Effector CD8-positive, alpha-beta T cell (primary cell): ENCODE data around the gene ZFP57.

Experiments
- DNase-seq: peaks from one replicate; lab custom pipeline; 2025; lab: John Stamatoyannopoulos, UW
- total RNA-seq, 4 experiments: gene quantifications; one replicate each; lab custom pipeline; 2026; lab: John Stamatoyannopoulos, UW

ZFP57 gene
- 0 reads per million in 4 experiments for total RNA-seq

DNA sequence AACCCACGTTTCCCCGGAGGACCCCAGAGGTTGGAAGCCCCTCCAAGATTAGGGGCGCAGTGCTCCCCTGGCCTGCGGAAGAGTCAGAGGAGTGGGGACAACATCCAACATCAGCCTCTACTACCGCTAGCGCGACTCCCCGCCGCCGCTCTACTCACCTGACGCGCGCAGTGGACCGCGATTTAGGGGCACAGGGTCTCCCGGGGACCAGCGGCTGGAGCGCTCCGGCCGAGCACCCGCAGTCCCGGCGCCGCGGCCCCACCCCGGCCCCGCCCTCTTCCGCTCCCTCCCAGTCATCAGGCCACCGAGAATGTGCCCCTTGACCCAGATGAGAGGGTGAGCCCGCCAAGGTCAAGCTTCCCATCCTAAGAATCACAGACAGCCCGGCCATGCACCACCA lies at the start of gene ZFP57:
Gene ZFP57 (minus strand): TSS at position 249 of the 400 bp plus-strand sequence. CDS start 4,149 bp downstream, outside the sequence.
- no peak for DNase-seq

DNA sequence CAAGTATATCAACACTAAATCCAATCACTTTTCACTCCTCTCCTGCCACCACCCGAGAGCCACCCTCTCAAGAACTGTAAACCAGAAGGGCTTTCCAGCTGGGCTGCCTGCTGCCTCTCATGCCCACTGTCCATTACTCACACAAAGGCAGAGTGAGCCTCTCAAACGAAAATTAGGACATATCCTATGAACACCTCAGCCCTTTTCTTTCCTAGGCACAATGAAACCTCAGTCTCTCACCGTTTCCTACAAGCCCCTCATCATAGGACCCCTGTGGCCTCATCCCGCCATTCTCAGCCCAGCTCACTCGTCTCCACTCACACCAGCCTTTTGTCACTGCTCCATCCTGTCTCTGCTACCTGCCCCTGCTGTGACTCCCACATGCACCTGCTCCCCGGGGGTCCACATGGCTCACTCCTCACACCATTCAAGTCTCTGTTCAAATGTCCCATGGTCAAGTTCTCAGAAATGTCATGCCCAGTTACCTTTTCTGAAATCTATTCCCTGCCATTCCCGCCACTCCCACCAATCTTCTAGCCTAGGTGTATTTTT lies 49.7 kb upstream of the ZFP57 start:
- DNase-seq, result no peak

DNA sequence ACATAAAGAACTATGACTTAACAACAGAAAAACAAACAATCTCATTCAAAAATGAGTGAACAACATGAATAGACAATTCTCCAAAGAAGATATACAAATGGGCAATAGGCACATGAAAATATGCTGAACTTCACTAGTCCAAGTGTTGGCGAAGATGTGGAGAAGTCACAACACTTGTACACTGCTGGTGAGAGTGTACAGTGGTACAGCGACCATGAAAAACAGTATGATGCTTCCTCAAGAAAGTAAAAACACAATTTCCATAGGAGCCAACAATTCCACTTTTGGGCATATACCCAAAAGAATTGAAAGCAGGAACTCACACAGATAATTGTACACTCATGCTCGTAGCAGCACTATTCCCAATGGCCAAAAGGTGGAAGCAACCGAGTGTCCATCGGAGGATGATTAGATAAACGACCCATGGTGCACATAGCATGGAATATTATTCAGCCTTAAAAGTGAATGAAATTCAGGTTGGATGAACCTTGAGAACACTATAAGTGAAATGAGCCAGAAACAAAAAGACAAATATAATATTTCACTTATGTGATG lies 48.9 kb upstream of the ZFP57 start:
- no peak for DNase-seq

DNA sequence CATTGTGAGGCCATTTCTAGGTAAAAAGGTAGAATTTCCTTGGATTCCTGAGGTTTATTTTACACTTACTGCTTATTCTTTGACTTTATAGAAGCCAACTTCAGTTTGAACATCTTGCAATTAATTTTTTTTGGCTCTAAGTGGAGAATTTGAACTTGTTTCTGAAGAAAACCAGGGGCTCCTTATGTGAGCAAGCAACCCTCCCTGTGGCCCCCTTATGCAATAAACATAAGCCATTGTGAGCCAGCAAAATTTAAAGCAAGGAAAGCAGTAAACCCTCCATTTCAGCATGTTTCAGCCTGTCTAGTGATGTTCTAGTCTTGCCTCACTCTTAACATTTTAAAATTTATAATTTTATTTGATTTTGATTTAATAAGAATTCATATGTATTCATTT lies 47.9 kb upstream of the ZFP57 start:
- DNase-seq, result no peak

DNA sequence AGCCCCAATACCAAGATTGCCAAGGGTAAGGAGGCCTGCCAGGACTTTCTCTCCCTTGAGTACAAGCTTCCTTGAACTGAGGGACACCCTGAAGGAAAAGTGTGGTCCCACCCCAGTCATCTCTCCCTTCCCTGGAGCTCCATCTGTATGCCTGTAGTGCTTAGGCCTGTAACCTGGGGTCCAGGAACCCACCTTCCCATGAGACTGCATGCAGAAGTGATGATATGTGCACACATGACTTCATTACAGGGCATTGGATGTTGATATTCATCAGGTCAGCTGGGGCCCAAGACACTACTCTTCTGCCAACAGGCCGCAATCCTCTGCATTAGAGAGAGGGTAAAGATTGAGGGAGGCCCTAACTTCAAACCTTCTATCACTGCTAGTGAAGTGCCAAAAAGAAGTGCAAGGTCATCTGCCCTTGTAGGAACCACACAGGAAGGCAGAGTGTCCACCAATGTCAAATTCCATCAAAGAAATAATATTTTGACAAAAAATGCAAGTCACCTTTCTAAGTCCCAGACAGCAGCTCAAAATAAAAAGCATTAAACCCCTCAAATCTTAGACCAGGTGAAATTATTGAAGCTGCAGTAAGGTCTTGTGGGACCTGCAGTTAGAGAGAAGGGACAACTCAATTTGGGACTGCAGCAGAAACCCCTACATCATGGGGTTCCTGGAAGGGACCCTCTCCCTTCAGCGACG lies 47.4 kb upstream of the ZFP57 start:
- no peak for DNase-seq

DNA sequence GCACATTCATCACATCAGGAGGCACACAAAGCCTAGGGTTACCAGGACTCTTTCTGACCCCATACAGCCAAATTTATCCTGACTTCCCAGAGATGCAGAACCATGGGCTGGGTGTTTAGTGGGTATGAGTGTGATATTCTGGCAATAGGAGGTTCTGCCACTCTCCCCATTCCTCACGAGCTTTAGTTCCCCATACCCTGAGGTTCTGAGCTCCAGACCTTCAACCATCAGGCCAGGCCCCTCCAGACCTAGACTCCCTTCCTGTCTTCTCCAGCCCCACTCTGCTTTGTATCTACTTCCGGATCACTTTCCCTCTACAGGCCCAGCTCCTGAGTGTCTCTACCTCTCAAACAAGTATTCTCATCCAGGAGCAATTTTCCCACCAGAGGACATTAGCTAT lies 46.7 kb upstream of the ZFP57 start:
- DNase-seq, result no peak

DNA sequence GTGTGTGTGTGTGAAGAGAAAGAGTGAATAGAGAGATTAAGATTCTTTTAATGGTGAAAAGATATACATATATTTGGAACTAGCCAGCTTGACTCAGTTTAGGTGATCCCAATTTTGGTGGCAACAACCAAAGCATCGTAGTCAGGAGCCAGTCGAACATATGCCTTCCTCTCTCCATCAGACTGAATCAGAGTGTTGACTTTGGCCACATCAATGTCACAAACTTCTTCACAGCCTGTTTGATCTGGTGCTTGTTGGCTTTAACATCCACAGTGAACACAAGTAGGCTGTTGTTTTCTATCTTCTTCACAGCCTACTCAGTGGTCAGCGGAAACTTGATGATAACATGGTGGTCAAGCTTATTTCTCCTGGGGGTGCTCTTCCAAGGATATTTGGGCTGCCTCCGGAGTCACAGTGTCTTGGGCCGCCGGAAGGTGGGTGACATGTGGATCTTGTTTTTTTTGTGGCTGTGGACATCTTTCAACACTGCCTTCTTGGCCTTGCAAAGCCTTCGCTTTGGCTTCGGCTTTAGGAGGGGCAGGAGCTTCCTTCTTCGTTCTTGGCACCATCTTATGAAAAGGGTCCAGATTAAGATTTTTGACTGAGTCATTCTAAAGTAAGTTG lies 45.7 kb upstream of the ZFP57 start:
- no peak for DNase-seq

DNA sequence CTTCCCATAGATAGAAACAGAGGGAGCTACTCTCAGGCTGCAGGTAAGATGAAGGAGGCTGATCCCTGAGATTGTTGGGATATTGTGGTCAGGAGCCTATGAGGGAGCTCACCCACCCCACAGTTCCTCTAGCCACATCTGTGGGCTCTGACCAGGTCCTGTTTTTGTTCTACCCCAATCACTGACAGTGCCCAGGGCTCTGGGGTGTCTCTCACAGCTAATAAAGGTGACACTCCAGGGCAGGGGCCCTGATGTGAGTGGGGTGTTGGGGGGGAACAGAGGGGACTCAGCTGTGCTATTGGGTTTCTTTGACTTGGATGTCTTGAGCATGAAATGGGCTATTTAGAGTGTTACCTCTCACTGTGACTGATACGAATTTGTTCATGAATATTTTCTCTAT lies 45.0 kb upstream of the ZFP57 start:
- no peak for DNase-seq

DNA sequence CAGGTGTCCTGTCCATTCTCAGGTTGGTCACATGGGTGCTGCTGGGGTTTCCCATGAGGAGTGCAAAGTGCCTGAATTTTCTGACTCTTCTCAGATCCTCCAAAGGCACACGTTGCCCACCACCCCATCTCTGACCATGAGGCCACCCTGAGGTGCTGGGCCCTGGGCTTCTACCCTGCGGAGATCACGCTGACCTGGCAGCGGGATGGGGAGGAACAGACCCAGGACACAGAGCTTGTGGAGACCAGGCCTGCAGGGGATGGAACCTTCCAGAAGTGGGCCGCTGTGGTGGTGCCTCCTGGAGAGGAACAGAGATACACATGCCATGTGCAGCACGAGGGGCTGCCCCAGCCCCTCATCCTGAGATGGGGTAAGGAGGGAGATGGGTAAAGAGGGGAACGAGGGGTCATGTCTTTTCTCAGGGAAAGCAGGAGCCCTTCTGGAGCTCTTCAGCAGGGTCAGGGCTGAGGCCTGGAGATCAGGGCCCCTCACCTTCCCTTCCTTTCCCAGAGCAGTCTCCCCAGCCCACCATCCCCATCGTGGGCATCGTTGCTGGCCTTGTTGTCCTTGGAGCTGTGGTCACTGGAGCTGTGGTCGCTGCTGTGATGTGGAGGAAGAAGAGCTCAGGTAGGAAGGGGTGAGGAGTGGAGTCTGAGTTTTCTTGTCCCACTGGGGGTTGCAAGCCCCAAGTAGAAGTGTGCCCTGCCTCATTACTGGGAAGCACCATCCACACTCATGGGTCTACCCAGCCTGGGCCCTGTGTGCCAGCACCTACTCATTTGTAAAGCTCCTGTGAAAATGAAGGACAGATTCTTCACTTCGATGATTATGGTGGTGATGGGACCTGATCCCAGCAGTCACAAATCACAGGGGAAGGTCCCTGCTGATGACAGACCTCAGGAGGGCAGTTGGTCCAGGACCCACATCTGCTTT lies 44.3 kb upstream of the ZFP57 start:
- DNase-seq, result no peak

DNA sequence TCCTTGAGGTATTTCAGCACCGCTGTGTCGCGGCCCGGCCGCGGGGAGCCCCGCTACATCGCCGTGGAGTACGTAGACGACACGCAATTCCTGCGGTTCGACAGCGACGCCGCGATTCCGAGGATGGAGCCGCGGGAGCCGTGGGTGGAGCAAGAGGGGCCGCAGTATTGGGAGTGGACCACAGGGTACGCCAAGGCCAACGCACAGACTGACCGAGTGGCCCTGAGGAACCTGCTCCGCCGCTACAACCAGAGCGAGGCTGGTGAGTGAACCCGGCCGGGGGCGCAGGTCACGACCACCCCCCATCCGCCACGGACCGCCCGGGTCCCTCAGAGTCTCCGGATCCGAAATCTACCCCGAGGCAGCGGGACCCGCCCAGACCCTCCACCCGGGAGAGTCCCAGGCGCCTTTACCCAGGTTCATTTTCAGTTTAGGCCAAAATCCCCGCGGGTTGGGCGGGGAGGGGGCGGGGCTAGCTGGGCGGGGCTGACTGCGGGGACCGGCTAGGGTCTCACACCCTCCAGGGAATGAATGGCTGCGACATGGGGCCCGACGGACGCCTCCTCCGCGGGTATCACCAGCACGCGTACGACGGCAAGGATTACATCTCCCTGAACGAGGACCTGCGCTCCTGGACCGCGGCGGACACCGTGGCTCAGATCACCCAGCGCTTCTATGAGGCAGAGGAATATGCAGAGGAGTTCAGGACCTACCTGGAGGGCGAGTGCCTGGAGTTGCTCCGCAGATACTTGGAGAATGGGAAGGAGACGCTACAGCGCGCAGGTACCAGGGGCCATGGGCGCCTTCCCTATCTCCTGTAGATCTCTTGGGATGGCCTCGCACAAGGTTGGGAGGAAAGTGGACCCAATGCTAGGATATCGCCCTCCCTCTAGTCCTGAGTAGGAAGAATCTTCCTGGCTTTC lies 43.0 kb upstream of the ZFP57 start:
- DNase-seq, result peak; percentile 73

DNA sequence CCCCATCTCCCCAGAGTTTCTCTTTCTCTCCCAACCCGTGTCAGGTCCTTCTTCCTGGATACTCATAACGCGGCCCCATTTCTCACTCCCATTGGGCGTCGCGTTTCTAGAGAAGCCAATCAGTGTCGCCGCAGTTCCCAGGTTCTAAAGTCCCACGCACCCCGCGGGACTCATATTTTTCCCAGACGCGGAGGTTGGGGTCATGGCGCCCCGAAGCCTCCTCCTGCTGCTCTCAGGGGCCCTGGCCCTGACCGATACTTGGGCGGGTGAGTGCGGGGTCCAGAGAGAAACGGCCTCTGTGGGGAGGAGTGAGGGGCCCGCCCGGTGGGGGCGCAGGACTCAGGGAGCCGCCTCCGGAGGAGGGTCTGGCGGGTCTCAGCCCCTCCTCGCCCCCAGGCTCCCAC lies 42.3 kb upstream of the ZFP57 start, which contains the start of gene HLA-F:
Gene HLA-F (plus strand): TSS at position 173 of the 404 bp plus-strand sequence. CDS start 30 bp downstream, at position 203.
- peak; percentile 87 for DNase-seq

DNA sequence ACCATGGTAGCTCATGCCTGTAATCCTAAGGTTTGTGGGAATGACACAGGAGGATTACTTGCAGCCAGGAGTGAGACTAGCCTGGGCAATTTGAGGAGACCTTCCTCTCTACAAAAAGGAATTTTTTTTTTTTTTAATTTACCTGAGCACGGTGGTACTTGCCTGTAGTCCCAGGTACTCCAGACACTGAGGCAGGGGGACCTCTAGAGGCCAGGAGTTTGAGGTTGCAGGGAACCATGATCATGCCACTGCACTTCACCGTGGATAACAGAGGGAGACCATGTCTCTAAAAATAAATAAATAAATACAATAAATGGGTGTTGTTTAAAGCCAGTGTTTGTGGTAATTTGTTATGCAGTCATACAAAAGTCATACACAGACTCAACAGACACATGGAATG lies 39.9 kb upstream of the ZFP57 start:
- DNase-seq, result no peak

DNA sequence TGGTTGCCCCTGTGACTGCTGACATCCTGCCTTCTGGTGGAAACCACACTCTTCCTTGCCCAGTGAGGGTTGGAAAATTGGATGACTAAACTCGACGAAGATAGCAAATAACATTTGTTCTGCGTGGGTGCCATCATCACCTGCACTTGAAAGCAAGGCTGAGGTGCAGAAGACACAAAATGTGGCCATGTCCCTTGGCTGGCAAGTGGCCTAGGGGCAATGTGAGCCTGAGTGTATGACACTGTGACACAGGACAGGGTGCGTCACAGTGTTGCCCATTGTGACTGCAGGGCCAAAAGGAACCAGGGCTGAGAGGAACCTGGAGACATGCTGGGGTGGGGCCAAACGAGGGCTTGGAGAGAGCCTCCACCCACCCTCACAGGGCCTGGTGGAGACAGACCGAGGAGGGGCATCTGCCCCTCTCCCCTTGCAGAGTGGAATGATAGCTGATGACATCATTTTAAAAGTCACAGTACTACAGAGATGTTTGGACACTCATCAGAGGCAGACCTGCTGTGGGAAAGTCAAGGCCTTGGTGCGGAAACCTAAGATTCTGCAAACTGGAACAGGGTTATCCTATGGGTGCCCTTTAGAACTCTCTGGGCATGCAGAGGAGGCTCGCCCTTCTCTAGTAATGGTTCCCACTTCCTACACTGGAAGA lies 29.5 kb upstream of the ZFP57 start:
- DNase-seq, result no peak

DNA sequence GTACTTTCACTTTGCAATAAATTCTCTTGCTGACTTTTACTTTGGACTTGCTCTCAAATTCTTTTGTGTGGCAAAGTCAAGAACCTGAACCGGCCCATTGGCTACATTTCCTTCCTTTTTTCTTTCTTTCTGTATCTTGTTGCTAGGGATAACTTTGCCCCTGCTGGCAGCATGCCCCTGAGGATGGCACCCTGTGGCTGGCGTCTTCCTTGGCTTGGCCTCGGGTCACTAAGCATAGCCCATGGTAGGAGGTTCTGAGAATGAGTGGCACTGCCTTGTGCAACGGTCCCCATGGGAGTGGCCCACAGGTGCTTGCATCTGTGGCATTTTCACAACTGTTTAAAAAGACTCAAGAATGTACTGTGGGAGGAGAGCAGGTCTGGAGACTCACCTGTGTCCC lies 28.2 kb upstream of the ZFP57 start:
- no peak for DNase-seq

DNA sequence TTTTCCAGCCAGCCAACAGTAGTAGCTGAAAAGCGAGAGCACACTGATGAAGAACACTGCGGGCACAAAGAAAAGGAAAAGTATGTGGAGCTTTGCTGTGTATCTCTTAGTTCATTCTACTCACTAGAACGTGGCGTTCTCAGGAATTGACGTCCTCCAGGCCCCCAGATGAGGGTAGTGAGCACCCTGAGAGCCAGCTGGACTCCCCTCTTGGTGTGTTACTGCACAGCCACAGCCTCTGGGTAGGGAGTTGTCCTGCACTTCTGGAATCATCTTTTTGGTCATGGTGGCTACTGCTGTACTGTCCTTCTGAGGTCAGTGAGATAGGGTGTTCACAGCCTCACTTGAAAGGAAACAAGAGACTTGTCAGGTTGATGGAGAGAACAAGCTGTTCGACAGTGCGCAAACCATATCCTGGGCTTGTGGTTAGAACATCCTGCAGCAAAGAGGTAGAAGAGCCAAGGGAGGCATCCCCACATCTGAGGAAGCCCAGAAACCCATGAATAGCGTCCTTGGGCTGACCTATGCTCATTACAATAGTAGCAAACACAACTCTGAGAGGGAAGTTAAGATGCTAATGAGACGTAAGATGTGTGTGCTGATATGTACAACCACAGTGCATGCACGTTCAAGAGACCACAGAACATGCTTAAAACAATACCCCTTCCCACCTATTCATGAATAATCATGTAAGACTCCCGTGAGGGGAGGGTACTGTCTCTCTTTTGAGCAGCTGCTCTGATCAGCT lies 27.7 kb upstream of the ZFP57 start:
- DNase-seq, result peak; percentile 47

DNA sequence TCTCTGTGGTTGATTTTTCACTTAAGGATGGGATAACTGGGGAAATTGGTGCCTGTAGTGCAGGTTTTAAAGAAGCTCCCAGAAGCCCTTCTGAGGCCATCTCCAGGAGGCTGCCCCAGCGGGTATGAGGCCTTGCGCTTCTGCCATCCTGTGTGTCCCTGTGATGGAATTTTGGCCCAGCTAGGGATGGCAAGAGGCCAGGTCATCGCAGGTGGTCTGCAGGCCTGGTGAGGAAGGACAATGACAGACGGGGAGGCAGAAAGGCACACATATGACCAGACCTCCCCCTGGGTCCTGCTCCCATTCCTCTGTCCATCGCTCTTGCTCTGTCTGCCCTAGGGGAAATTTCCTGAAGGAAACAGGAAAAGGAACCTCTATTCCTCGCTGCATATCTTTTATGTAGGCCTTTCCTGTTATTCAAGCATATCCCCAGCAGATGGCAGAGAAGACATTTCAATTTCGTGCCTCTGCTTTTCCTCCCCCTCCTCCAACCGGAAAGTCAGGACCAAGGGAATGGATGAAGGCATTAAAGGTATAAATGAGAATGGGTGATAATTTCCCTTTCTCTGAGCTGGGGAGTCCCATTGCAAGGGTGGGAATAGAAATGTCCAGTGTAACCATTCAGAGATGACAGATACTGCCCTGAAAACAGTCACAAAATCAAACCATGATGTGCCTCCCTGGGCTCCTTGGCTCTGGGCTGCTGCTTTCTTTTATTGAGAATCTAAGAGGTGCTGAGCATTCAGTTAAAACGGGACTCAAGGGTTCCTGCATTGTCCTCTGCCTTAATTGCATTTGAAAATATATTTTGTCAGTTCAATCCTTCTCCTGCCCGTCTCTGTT lies 24.7 kb upstream of the ZFP57 start:
- no peak for DNase-seq

DNA sequence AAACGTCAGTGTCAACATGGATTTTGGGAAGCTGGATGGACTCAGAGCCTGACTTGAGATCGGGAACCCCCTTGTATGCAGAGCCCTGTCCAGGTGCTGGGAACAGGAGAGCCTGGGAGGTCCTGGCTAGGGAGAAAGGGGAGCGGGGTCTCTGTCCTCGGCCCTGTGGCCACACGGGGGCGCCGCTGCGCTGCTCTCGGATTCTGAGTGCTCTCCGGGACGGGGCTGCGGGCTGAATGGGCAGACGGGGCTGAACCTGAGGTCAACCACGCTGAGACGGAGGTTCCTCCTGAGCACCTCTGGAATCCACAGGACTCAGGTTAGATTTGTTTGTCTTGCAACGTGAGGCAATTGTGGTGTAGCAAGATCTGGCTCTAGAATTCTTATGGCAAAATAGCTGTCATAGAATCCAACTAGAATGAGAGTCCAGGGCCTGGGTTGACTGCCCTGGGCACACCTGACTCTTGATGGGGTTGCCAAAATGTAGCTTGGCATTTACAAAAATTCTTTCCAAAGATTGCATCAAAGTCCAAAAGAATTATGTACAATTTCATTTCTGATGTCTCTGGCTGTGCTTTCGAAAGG lies 21.7 kb upstream of the ZFP57 start:
- peak; percentile 77 for DNase-seq
